ENCODE measurements around the gene MAGI2. TPM values are rescaled to one million over a fixed set of nuclear protein-coding genes. Genes with fewer than 3 reads are reported as not detected.

MAGI2 gene
- total and polyA plus RNA-seq, 2 of the 13 experiments (the other 11 are each of a cell fraction or from before 2014, with no cell fraction given) = 1.5 to 3.8 TPM

DNA sequence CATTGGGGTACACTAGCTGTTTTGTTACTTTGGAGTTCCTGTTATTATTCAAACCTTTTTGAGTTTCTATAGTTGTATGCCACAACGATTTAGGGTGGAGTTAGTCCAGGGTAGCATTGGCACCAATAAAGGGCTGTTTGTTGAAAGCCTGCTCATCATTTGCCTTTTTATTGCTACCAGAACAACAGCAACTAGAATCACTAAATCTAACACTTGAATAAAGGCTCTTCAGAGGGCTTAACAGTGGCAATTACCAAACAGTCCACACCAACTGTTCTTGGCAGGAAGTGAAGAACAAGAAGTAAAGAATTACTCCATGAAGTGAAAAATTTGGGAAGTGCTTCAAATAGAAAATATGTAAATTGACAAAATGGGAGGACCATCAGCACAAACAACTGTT lies 1033.5 kb downstream of the MAGI2 start:
- Histone ChIP-seq H3K27me3 (ENCODE audit: control insufficient read depth in 1 of 2, insufficient read depth in 2 of 2, low read length in 2 of 2) (no peaks in the 10 kb centered on the region), H3K36me3 (replicated peaks in 1 of 2; ENCODE audit: control insufficient read depth in 1 of 2, insufficient read depth in 2 of 2, low read length in 2 of 2) (no peaks in the 10 kb centered on the region), H3K79me2 (ENCODE audit: insufficient read depth, low read length) (no peaks in the 10 kb centered on the region), H3K4me3 (replicated peaks in 1 of 3; ENCODE audit: insufficient read depth in 1 of 3, low read depth in 2 of 3, low read length in 3 of 3) (no peak overlapping the region), H3K9me3 (ENCODE audit: low read length) (no peaks in the 10 kb centered on the region), H3K27ac (ENCODE audit: extremely low read length, insufficient read depth, low read length) (no peak overlapping the region), H3K9ac (ENCODE audit: insufficient read depth, low read depth, low read length) (no peak overlapping the region), H2AFZ (ENCODE audit: low read length) (no peak overlapping the region), H4K20me1 (ENCODE audit: insufficient read depth, low read length) (no peaks in the 10 kb centered on the region), H3K4me2 (ENCODE audit: low read depth, low read length) (no peak overlapping the region), H3K4me1 (ENCODE audit: insufficient read depth, low read length) (no peaks in the 10 kb centered on the region)
- TF ChIP-seq ZBTB42 (CRISPR knock-in tag; IDR thresholded peaks at IDR 0.05) = no peak
- no peak for TF ChIP-seq SMC3 (IDR thresholded peaks at IDR 0.05; ENCODE audit: low read length)
- TF ChIP-seq KLF15 (CRISPR knock-in tag; IDR thresholded peaks at IDR 0.05; ENCODE audit: borderline replicate concordance) = no peak
- no peak for TF ChIP-seq MXI1 (IDR thresholded peaks at IDR 0.05; ENCODE audit: borderline replicate concordance, low read depth, low read length)
- TF ChIP-seq ZNF121 (CRISPR knock-in tag; IDR thresholded peaks at IDR 0.05) = no peak
- TF ChIP-seq ATF1 (CRISPR knock-in tag; IDR thresholded peaks at IDR 0.05) = no peak
- no peak for TF ChIP-seq GATAD1 (CRISPR knock-in tag; IDR thresholded peaks at IDR 0.05)
- TF ChIP-seq GTF2F1 (IDR thresholded peaks at IDR 0.05; ENCODE audit: low read length) = no peak
- no peak for TF ChIP-seq ZNF891 (CRISPR knock-in tag; IDR thresholded peaks at IDR 0.05)
- TF ChIP-seq, protein P1, sequence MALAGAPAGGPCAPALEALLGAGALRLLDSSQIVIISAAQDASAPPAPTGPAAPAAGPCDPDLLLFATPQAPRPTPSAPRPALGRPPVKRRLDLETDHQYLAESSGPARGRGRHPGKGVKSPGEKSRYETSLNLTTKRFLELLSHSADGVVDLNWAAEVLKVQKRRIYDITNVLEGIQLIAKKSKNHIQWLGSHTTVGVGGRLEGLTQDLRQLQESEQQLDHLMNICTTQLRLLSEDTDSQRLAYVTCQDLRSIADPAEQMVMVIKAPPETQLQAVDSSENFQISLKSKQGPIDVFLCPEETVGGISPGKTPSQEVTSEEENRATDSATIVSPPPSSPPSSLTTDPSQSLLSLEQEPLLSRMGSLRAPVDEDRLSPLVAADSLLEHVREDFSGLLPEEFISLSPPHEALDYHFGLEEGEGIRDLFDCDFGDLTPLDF (CRISPR knock-in tag; IDR thresholded peaks at IDR 0.05) = no peak
- TF ChIP-seq IRX3 (CRISPR knock-in tag; IDR thresholded peaks at IDR 0.05; ENCODE audit: borderline replicate concordance, low read depth) = no peak
- TF ChIP-seq ZBTB3 (CRISPR knock-in tag; IDR thresholded peaks at IDR 0.05; ENCODE audit: borderline replicate concordance, low read depth) = no peak
- TF ChIP-seq, protein P2, sequence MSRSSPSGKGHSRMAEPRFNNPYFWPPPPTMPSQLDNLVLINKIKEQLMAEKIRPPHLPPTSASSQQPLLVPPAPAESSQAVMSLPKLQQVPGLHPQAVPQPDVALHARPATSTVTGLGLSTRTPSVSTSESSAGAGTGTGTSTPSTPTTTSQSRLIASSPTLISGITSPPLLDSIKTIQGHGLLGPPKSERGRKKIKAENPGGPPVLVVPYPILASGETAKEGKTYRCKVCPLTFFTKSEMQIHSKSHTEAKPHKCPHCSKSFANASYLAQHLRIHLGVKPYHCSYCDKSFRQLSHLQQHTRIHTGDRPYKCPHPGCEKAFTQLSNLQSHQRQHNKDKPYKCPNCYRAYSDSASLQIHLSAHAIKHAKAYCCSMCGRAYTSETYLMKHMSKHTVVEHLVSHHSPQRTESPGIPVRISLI (CRISPR knock-in tag; IDR thresholded peaks at IDR 0.05; ENCODE audit: borderline replicate concordance) = no peak
- TF ChIP-seq AHR (CRISPR knock-in tag; IDR thresholded peaks at IDR 0.05) = no peak
- TF ChIP-seq, protein P3, sequence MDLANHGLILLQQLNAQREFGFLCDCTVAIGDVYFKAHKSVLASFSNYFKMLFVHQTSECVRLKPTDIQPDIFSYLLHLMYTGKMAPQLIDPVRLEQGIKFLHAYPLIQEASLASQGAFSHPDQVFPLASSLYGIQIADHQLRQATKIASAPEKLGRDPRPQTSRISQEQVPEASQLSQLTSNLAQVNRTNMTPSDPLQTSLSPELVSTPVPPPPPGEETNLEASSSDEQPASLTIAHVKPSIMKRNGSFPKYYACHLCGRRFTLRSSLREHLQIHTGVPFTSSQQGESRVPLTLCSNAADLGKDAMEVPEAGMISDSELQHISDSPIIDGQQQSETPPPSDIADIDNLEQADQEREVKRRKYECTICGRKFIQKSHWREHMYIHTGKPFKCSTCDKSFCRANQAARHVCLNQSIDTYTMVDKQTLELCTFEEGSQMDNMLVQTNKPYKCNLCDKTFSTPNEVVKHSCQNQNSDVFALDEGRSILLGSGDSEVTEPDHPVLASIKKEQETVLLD (CRISPR knock-in tag; IDR thresholded peaks at IDR 0.05; ENCODE audit: low read depth) = no peak
- no TSS peak for BruUV-seq (replicated peaks)
- in situ Hi-C loops (cut with HindIII; ENCODE audit: extremely low pct_ligation_motif_present, low pct_unique_long_range_greater_than_20kb) = no loop called here
- FAIRE-seq (no peak), DNase-seq (ENCODE audit: low spot score) (no peak), ATAC-seq (no peak)
- CTCF ChIA-PET (ENCODE audit: low intra/inter-chr PET ratio, low total read pairs) = no interaction called here
- POLR2A ChIA-PET = no interaction called here
- 0% methylated on average over 1 of the region's 1 CpG for WGBS (ENCODE audit: low lambda C conversion rate)
- intact Hi-C loops (cut with micrococcal nuclease; ENCODE audit: unreplicated experiment) = no loop called here
